AG09319 (cell line): Measurements from ENCODE around the gene SLC12A7.
"Not testable (repeated sequence)": the region's sequence is repeated elsewhere in the genome, so short reads cannot be mapped to it uniquely, and the experiment has no call there.

Experiments used
- DNase-seq: peaks from one replicate; pipeline ENCODE4 v3.0.0-alpha.2; 2010; ENCODE audit warnings: low read depth; ENCODE audit errors: extremely low read depth
- CTCF ChIP-seq: IDR thresholded peaks from 2 replicates; pipeline ENCODE4 v1.5.1; 2011; ENCODE audit warnings: low read depth, mild to moderate bottlenecking, inconsistent platforms, low read length, moderate library complexity

The SLC12A7 gene

GRCh38 chr5:1099926-1100663 lies 11.8 kb downstream of the SLC12A7 start:
- no peak for TF ChIP-seq CTCF
- no peak for DNase-seq

DNA sequence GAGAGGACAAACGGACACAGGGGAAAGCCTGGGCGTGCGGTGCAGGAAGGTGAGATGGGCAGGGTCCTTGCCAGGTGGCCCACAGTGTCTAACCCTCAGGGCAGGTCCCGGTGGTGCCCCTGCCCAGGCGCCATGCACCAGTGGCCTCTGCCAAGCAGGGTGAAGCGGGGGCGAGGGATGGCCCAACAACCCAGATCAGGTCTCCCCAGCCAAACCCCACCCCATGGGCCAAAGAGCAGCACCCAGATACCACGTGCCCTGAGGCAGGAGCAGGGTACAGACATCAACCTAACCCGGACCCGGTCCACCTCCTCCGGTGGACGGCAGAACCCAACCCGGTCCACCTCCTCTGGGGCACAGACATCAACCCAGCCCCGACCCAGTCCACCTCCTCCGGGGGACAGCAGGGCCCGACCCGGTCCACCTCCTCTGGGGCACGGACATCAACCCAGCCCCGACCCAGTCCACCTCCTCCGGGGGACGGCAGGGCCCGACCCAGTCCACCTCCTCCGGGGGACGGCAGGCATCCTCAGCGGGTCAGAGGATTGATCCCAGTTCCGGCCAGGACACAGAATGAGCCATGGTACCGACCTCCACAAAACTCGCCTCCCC lies 12.8 kb downstream of the SLC12A7 start:
- no peak for TF ChIP-seq CTCF

GRCh38 chr5:1097988-1098385 lies 13.9 kb downstream of the SLC12A7 start:
- not testable (repeated sequence) for DNase-seq

More for the DNA sequence above, 12.8 kb downstream of the SLC12A7 start:
- no peak for DNase-seq

- no peak for DNase-seq
- no peak for TF ChIP-seq CTCF
These were observed 14.4 kb downstream of the SLC12A7 start for GRCh38 chr5:1097381-1097987.

DNA sequence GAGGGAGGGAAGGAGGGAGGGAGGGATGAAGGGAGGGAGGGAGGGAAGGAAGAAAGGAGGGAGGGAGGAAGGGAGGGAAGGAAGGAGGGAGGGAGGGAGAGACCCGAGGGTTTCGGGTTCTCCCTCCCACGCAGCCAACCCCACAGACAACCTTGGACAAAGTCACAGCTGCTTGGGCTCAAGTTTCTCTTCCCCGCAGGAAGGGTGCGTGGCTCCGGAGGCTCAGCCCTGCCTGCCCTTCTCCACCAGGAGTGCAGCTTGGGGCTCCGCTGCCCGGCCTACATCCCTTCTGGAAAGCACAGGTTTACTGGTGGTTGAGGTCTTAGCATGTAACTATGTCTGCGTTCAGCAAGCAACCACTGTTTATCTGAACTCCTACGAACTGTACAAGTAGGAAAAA lies 15.0 kb downstream of the SLC12A7 start:
- TF ChIP-seq CTCF = no peak
- no peak for DNase-seq

- DNase-seq = no peak
- TF ChIP-seq CTCF = no peak
These were observed 15.9 kb downstream of the SLC12A7 start for GRCh38 chr5:1095990-1096363.

GRCh38 chr5:1095302-1095989 lies 16.4 kb downstream of the SLC12A7 start:
- DNase-seq = no peak

More at GRCh38 chr5:1095302-1095989, 16.4 kb downstream of the SLC12A7 start:
- no peak for TF ChIP-seq CTCF
